Neural cell (in vitro differentiated cells): ENCODE data around the gene ILRUN.

Source experiments
- CTCF ChIP-seq: fragments of 450-650 bp; IDR thresholded peaks from 2 replicates; pipeline ENCODE4 v1.5.1; 2014; ENCODE audit warnings: antibody characterized with exemption, mild to moderate bottlenecking, moderate library complexity; ENCODE audit not compliant: poor library complexity, severe bottlenecking
- EP300 ChIP-seq: fragments of 450-650 bp; conservative IDR thresholded peaks from 2 replicates; pipeline ENCODE4 v1.6.1; 2014; ENCODE audit warnings: antibody characterized with exemption, mild to moderate bottlenecking, moderate library complexity; ENCODE audit not compliant: poor library complexity, severe bottlenecking
- EZH2 ChIP-seq: fragments of 200-600, 300-800 bp; shearing (Covaris generic), sonication (generic); IDR thresholded peaks from 2 replicates; pipeline ENCODE4 v1.6.1; 2014; ENCODE audit warnings: antibody characterized with exemption, low read length, borderline replicate concordance, mild to moderate bottlenecking; ENCODE audit not compliant: insufficient read depth, poor library complexity, severe bottlenecking
- MXI1 ChIP-seq: fragments of 450-650 bp; conservative IDR thresholded peaks from 2 replicates; pipeline ENCODE4 v1.6.1; 2014; ENCODE audit warnings: antibody characterized with exemption, mild to moderate bottlenecking; ENCODE audit not compliant: poor library complexity, severe bottlenecking
- POLR2AphosphoS5 ChIP-seq: IDR thresholded peaks from 2 replicates; pipeline ENCODE4 v1.6.1; 2012
- RAD21 ChIP-seq: fragments of 450-650 bp; conservative IDR thresholded peaks from 2 replicates; pipeline ENCODE4 v1.6.1; 2014; ENCODE audit warnings: antibody characterized with exemption, mild to moderate bottlenecking, moderate library complexity
- REST ChIP-seq: IDR thresholded peaks from 2 replicates; pipeline ENCODE4 v1.6.1; 2012; ENCODE audit warnings: borderline replicate concordance
- SMC3 ChIP-seq: fragments of 450-650 bp; conservative IDR thresholded peaks from 2 replicates; pipeline ENCODE4 v1.6.1; 2014; ENCODE audit warnings: antibody characterized with exemption, mild to moderate bottlenecking, moderate library complexity; ENCODE audit not compliant: poor library complexity
- TAF1 ChIP-seq: IDR thresholded peaks from 2 replicates; pipeline ENCODE4 v1.6.1; 2012; ENCODE audit warnings: low read depth

GRCh38 chr6:34697544-34697836 lies 923 bp upstream of the ILRUN start:
- TF ChIP-seq CTCF (no peak), MXI1 (no peak), EZH2 (no peak), EP300 (no peak), SMC3 (no peak), POLR2AphosphoS5 (no peak), TAF1 (no peak), REST (no peak), RAD21 (no peak)
